Liver (tissue), 9 donors: Measurements from ENCODE around the gene ITGB2. TPM values are rescaled to one million over a fixed set of nuclear protein-coding genes. Genes with fewer than 3 reads are reported as not detected.

Experiments
- DNase-seq: peaks from one replicate; pipeline ENCODE4 v3.0.0-alpha.2; 2017; ENCODE audit warnings: low spot score
- H3K27ac ChIP-seq, 2 donors: one replicate each; pipeline ENCODE4 v1.7.0; 2013; ENCODE audit warnings: inconsistent platforms in 2 of 2, low read length in 2 of 2, control low read depth in 1 of 2, low read depth in 1 of 2, mild to moderate bottlenecking in 1 of 2
- H3K27me3 ChIP-seq, 4 donors: one replicate each; pipeline versions ENCODE4 v1.6.1 to v1.7.0; 2013; ENCODE audit warnings: low read length in 3 of 4, inconsistent platforms in 1 of 4, mild to moderate bottlenecking in 1 of 4, moderate library complexity in 1 of 4; ENCODE audit not compliant: control insufficient read depth in 4 of 4, insufficient read depth in 4 of 4
- H3K36me3 ChIP-seq, 4 donors: one replicate each; pipeline versions ENCODE4 v1.6.1 to v1.7.0; 2013; ENCODE audit warnings: low read length in 3 of 4, mild to moderate bottlenecking in 3 of 4, low read depth in 1 of 4, moderate library complexity in 1 of 4; ENCODE audit not compliant: control insufficient read depth in 4 of 4, insufficient read depth in 3 of 4
- H3K4me1 ChIP-seq, 4 donors: one replicate each; pipeline versions ENCODE4 v1.6.1 to v1.7.0; 2013; ENCODE audit warnings: low read length in 3 of 4, mild to moderate bottlenecking in 3 of 4, moderate library complexity in 1 of 4; ENCODE audit not compliant: control insufficient read depth in 4 of 4, insufficient read depth in 4 of 4
- H3K4me3 ChIP-seq, 3 donors: one replicate each; pipeline versions ENCODE4 v1.6.1 to v1.7.0; 2013; ENCODE audit warnings: low read length in 3 of 3, control low read depth in 1 of 3, low read depth in 1 of 3, mild to moderate bottlenecking in 1 of 3
- H3K9ac ChIP-seq, 2 donors: one replicate each; pipeline ENCODE4 v1.7.0; 2013; ENCODE audit warnings: low read length in 2 of 2, mild to moderate bottlenecking in 2 of 2, moderate library complexity in 2 of 2, control low read depth in 1 of 2, low read depth in 1 of 2
- H3K9me3 ChIP-seq, 4 donors: one replicate each; pipeline versions ENCODE4 v1.6.1 to v1.7.0; 2013; ENCODE audit warnings: low read length in 3 of 4; ENCODE audit not compliant: control insufficient read depth in 4 of 4
- ATF3 ChIP-seq: IDR thresholded peaks from 2 replicates; pipeline ENCODE4 v1.6.1; 2016; ENCODE audit warnings: antibody characterized with exemption
- CTCF ChIP-seq: fragments of 150-350 bp; IDR thresholded peaks from 2 replicates; pipeline ENCODE4 v1.5.1; 2017; ENCODE audit warnings: improper control_type of control experiment, low read depth, low read length; ENCODE audit not compliant: missing input control
- EGR1 ChIP-seq, 2 donors: IDR thresholded peaks; 2 replicates each; pipeline ENCODE4 v1.6.1; 2016 to 2018; ENCODE audit warnings: antibody characterized with exemption in 2 of 2, low read depth in 2 of 2
- FOXA1 ChIP-seq: IDR thresholded peaks from 2 replicates; pipeline ENCODE4 v1.6.1; 2016; ENCODE audit warnings: antibody characterized with exemption
- FOXA2 ChIP-seq: IDR thresholded peaks from 2 replicates; pipeline ENCODE4 v1.6.1; 2016; ENCODE audit warnings: antibody characterized with exemption
- GABPA ChIP-seq, 2 donors: IDR thresholded peaks in 1 of 2; conservative IDR thresholded peaks in 1 of 2; 2 replicates each; pipeline ENCODE4 v1.6.1; 2016; ENCODE audit warnings: antibody characterized with exemption in 2 of 2, mild to moderate bottlenecking in 1 of 2, moderate library complexity in 1 of 2
- HNF4A ChIP-seq, 2 donors: conservative IDR thresholded peaks; 2 replicates each; pipeline ENCODE4 v1.6.1; 2016; ENCODE audit warnings: antibody characterized with exemption in 2 of 2, mild to moderate bottlenecking in 2 of 2
- HNF4G ChIP-seq: IDR thresholded peaks from 2 replicates; pipeline ENCODE4 v1.6.1; 2016; ENCODE audit warnings: antibody characterized with exemption
- JUND ChIP-seq, 2 donors: IDR thresholded peaks; 2 replicates each; pipeline ENCODE4 v1.6.1; 2016; ENCODE audit warnings: antibody characterized with exemption in 2 of 2
- MAX ChIP-seq: IDR thresholded peaks from 2 replicates; pipeline ENCODE4 v1.6.1; 2016; ENCODE audit warnings: antibody characterized with exemption
- NR2F2 ChIP-seq: IDR thresholded peaks from 2 replicates; pipeline ENCODE4 v1.6.1; 2016; ENCODE audit warnings: antibody characterized with exemption
- RAD21 ChIP-seq, 2 donors: IDR thresholded peaks; 2 replicates each; pipeline ENCODE4 v1.6.1; 2016; ENCODE audit warnings: antibody characterized with exemption in 2 of 2, mild to moderate bottlenecking in 2 of 2
- REST ChIP-seq: IDR thresholded peaks from 2 replicates; pipeline ENCODE4 v1.6.1; 2016; ENCODE audit warnings: antibody characterized with exemption, mild to moderate bottlenecking
- RXRA ChIP-seq, 2 donors: IDR thresholded peaks; 2 replicates each; pipeline ENCODE4 v1.6.1; 2017 to 2018; ENCODE audit warnings: antibody characterized with exemption in 2 of 2, mild to moderate bottlenecking in 1 of 2
- SP1 ChIP-seq: IDR thresholded peaks from 2 replicates; pipeline ENCODE4 v1.6.1; 2018; ENCODE audit warnings: antibody characterized with exemption, mild to moderate bottlenecking
- TAF1 ChIP-seq: conservative IDR thresholded peaks from 2 replicates; pipeline ENCODE4 v1.6.1; 2016; ENCODE audit warnings: antibody characterized with exemption, mild to moderate bottlenecking
- YY1 ChIP-seq: IDR thresholded peaks from 2 replicates; pipeline ENCODE4 v1.6.1; 2016; ENCODE audit warnings: antibody characterized with exemption, mild to moderate bottlenecking
- WGBS: extraction: QIAGEN DNeasy Blood & Tissue Kit; methylation state at CpG from one replicate; pipeline ENCODE4 v1.1.7; 2013; 5-methylcytosine and 5-hydroxymethylcytosine counted together
- polyA plus RNA-seq, 2 donors: library from polyadenylated mRNA; stranded (reverse) in 1 of 2; unstranded in 1 of 2; fragments of 200-250 nt in 1 of 2; fragments of >200 nt in 1 of 2; fragmentation: Nextera tagmentation in 1 of 2; extraction: Ambion mirVana in 1 of 2; gene quantifications; one replicate each; pipeline versions ENCODE4 v1.2.1 to v1.2.3, GENCODE V29; 2013 to 2015
- total RNA-seq, 2 donors: library from RNA; depleted of rRNA; stranded (reverse); fragments of >200 nt; gene quantifications; one replicate each; pipeline ENCODE4 v1.2.3, GENCODE V29; 2014
- donor health status: healthy.
- donor health status: healthy.
- donor health status: healthy.
- donor health status: healthy.
- donor health status: healthy.

ITGB2 gene
- total and polyA plus RNA-seq, 4 donors = 9.6 to 50.6 (median 28.7) TPM

GRCh38 chr21:44899768-44900558 is 20.7 kb downstream of the ITGB2 start:
- Histone ChIP-seq H3K9ac (no peak overlapping the region), H3K27ac (no peak overlapping the region), H3K36me3 (peaks cover 0 to 11% (median 0%) of the 10 kb centered on the region in 4 donors), H3K4me1 (no peaks in the 10 kb centered on the region), H3K27me3 (no peaks in the 10 kb centered on the region), H3K4me3 (no peak overlapping the region), H3K9me3 (no peaks in the 10 kb centered on the region)
- WGBS = 93% methylated on average over 37 of the region's 37 CpGs
- DNase-seq = no peak
- TF ChIP-seq TAF1 = no peak
- TF ChIP-seq FOXA1 = no peak
- TF ChIP-seq NR2F2 = no peak
- TF ChIP-seq YY1 = no peak
- TF ChIP-seq SP1 = no peak
- TF ChIP-seq RXRA (IDR thresholded peaks at IDR 0.05) = no peak
- TF ChIP-seq EGR1 (IDR thresholded peaks at IDR 0.05; ENCODE audit: low read depth in 2 of 2) = no peak

GRCh38 chr21:44898851-44899767 is 21.6 kb downstream of the ITGB2 start:
- TF ChIP-seq CTCF (no peak), JUND (IDR thresholded peaks at IDR 0.05) (no peak), HNF4A (conservative IDR thresholded peaks at IDR 0.05) (no peak), ATF3 (no peak), NR2F2 (no peak), HNF4G (no peak), REST (no peak), GABPA (IDR thresholded peaks at IDR 0.05 in 1 of 2, conservative IDR thresholded peaks at IDR 0.05 in 1 of 2) (no peak), MAX (no peak), TAF1 (no peak), YY1 (no peak), FOXA2 (no peak), RAD21 (IDR thresholded peaks at IDR 0.05) (no peak)
- H3K36me3 ChIP-seq = peaks cover 0 to 11% (median 0%) of the 10 kb centered on the region in 4 donors

More at GRCh38 chr21:44898851-44899767, 21.6 kb downstream of the ITGB2 start:
- no peak for DNase-seq
- H3K4me1 ChIP-seq = peaks cover 3 to 8% (median 4%) of the 10 kb centered on the region in 4 donors
- WGBS = 90% methylated on average over 49 of the region's 49 CpGs
- H3K9ac ChIP-seq = no peak overlapping the region
- no peaks in the 10 kb centered on the region for H3K27me3 ChIP-seq
- no peaks in the 10 kb centered on the region for H3K9me3 ChIP-seq
- H3K27ac ChIP-seq = no peak overlapping the region
- H3K4me3 ChIP-seq = no peak overlapping the region
